GM19438 (cell line): ENCODE data around the gene PRTN3.

Experiments
- ATAC-seq: cut with Tn5 transposase; IDR thresholded peaks from one replicate; pipeline ENCODE4 v1.9.1; 2021; ENCODE audit warnings: low read depth; ENCODE audit not compliant: unreplicated experiment

PRTN3 gene

GRCh38 chr19:803099-803561 is 37.7 kb upstream of the PRTN3 start:
- no peak for ATAC-seq

- no peak for ATAC-seq
Measured at GRCh38 chr19:803686-804418, 36.9 kb upstream of the PRTN3 start.

- no peak for ATAC-seq
Measured at GRCh38 chr19:804419-805165, 36.2 kb upstream of the PRTN3 start.

- ATAC-seq: no peak
Measured at GRCh38 chr19:805166-805551, 35.6 kb upstream of the PRTN3 start.

GRCh38 chr19:805600-806550 is 34.9 kb upstream of the PRTN3 start:
- no peak for ATAC-seq

- ATAC-seq: no peak
Measured at GRCh38 chr19:806815-807421, 33.9 kb upstream of the PRTN3 start.

GRCh38 chr19:807627-808422 is 33.0 kb upstream of the PRTN3 start:
- no peak for ATAC-seq

- no peak for ATAC-seq
Measured at GRCh38 chr19:808423-808775, 32.4 kb upstream of the PRTN3 start.

GRCh38 chr19:810077-810855 is 30.5 kb upstream of the PRTN3 start:
- no peak for ATAC-seq

GRCh38 chr19:810883-811489 is 29.8 kb upstream of the PRTN3 start:
- no peak for ATAC-seq

GRCh38 chr19:811506-812048 is 29.2 kb upstream of the PRTN3 start:
- no peak for ATAC-seq

- no peak for ATAC-seq
Measured at GRCh38 chr19:812049-812746, 28.6 kb upstream of the PRTN3 start.

- ATAC-seq: no peak
Measured at GRCh38 chr19:812747-813218, 28.0 kb upstream of the PRTN3 start.

GRCh38 chr19:813219-814151 is 27.3 kb upstream of the PRTN3 start:
- no peak for ATAC-seq

GRCh38 chr19:814152-815078 is 26.4 kb upstream of the PRTN3 start:
- ATAC-seq: no peak
